Measurements from ENCODE around the gene LGI1. TPM values are rescaled to one million over a fixed set of nuclear protein-coding genes. Genes with fewer than 3 reads are reported as not detected.

The LGI1 gene
- total RNA-seq, 3 donors from 2014 or later: 0.15 to 0.48 TPM; not detected in 1

- Histone ChIP-seq H3K9me3 (no peaks in the 10 kb centered on the region), H3K27me3 (no peaks in the 10 kb centered on the region), H3K27ac (no peak overlapping the region), H3K4me3 (no peak overlapping the region), H3K36me3 (no peaks in the 10 kb centered on the region), H3K4me1 (no peaks in the 10 kb centered on the region)
- intact Hi-C loops (cut with DNase I; ENCODE audit: low total_unique reads): no loop called here
- DNase-seq (ENCODE audit: low spot score in 2 of 2): no peak
- TF ChIP-seq POLR2AphosphoS5 (IDR thresholded peaks at IDR 0.05): no peak
- no peak for TF ChIP-seq POLR2A (IDR thresholded peaks at IDR 0.05)
- no peak for TF ChIP-seq CTCF (IDR thresholded peaks at IDR 0.05)
Observed at GRCh38 chr10:93758508-93758885, 761 bp downstream of the LGI1 start.

- no peaks in the 10 kb centered on the region for H3K4me1 ChIP-seq
- no peak overlapping the region for H3K27ac ChIP-seq
- no peaks in the 10 kb centered on the region for H3K36me3 ChIP-seq
- H3K4me3 ChIP-seq: no peak overlapping the region
- H3K9me3 ChIP-seq: no peaks in the 10 kb centered on the region
- no peak for DNase-seq (ENCODE audit: low spot score in 2 of 2)
- TF ChIP-seq CTCF (IDR thresholded peaks at IDR 0.05) (no peak), POLR2AphosphoS5 (IDR thresholded peaks at IDR 0.05) (no peak), POLR2A (IDR thresholded peaks at IDR 0.05) (no peak)
- intact Hi-C loops (cut with DNase I; ENCODE audit: low total_unique reads): no loop called here
- no peaks in the 10 kb centered on the region for H3K27me3 ChIP-seq
Observed at GRCh38 chr10:93758891-93759410, 1.2 kb downstream of the LGI1 start.

GRCh38 chr10:93760490-93760889 is 2.8 kb downstream of the LGI1 start:
- intact Hi-C loops (cut with DNase I; ENCODE audit: low total_unique reads): no loop called here
- H3K4me1 ChIP-seq: no peaks in the 10 kb centered on the region
- no peaks in the 10 kb centered on the region for H3K9me3 ChIP-seq
- no peaks in the 10 kb centered on the region for H3K36me3 ChIP-seq
- TF ChIP-seq POLR2AphosphoS5 (IDR thresholded peaks at IDR 0.05) (no peak), POLR2A (IDR thresholded peaks at IDR 0.05) (no peak), CTCF (IDR thresholded peaks at IDR 0.05) (no peak)
- H3K4me3 ChIP-seq: no peak overlapping the region
- no peaks in the 10 kb centered on the region for H3K27me3 ChIP-seq
- no peak overlapping the region for H3K27ac ChIP-seq
- DNase-seq (ENCODE audit: low spot score in 2 of 2): no peak

- intact Hi-C loops (cut with DNase I; ENCODE audit: low total_unique reads): no loop called here
- Histone ChIP-seq H3K4me1 (no peaks in the 10 kb centered on the region), H3K27me3 (no peaks in the 10 kb centered on the region), H3K4me3 (no peak overlapping the region), H3K36me3 (no peaks in the 10 kb centered on the region), H3K27ac (no peak overlapping the region), H3K9me3 (no peaks in the 10 kb centered on the region)
- DNase-seq (ENCODE audit: low spot score in 2 of 2): no peak
- TF ChIP-seq CTCF (IDR thresholded peaks at IDR 0.05) (no peak), POLR2A (IDR thresholded peaks at IDR 0.05) (no peak), POLR2AphosphoS5 (IDR thresholded peaks at IDR 0.05) (no peak)
Observed at GRCh38 chr10:93762979-93763391, 5.2 kb downstream of the LGI1 start.

- Histone ChIP-seq H3K27ac (no peak overlapping the region), H3K27me3 (no peaks in the 10 kb centered on the region), H3K9me3 (no peaks in the 10 kb centered on the region), H3K4me3 (no peak overlapping the region), H3K4me1 (no peaks in the 10 kb centered on the region), H3K36me3 (no peaks in the 10 kb centered on the region)
- no peak for TF ChIP-seq CTCF (IDR thresholded peaks at IDR 0.05)
- no peak for TF ChIP-seq POLR2A (IDR thresholded peaks at IDR 0.05)
- no peak for TF ChIP-seq POLR2AphosphoS5 (IDR thresholded peaks at IDR 0.05)
- no peak for DNase-seq (ENCODE audit: low spot score in 2 of 2)
- intact Hi-C loops (cut with DNase I; ENCODE audit: low total_unique reads): no loop called here
Observed at GRCh38 chr10:93766918-93767317, 9.2 kb downstream of the LGI1 start.

Data from breast epithelium (tissue), 4 donors.